Activated T-helper 9 cell treated with anti-CD3 and anti-CD28 coated beads, Interleukin-2, amount 50 U/mL, for 16 hours (primary cell): ENCODE measurements around the gene RPS27A.
"Not testable (repeated sequence)": the region's sequence is repeated elsewhere in the genome, so short reads cannot be mapped to it uniquely, and the experiment has no call there.

Experiments used
- DNase-seq: peaks from one replicate; pipeline ENCODE4 v3.0.0-alpha.2; 2020; ENCODE audit warnings: low read depth

The RPS27A gene

GRCh38 chr2:55232084-55232862 is at the start of gene RPS27A, which contains the start of gene CLHC1:
Gene RPS27A (plus strand): TSS chr2:55232688. CDS start chr2:55232825, 137 bp downstream.
Gene CLHC1 (minus strand): TSS chr2:55232293. CDS start chr2:55222411, 9,882 bp downstream.
- DNase-seq = peak; percentile 88

DNA sequence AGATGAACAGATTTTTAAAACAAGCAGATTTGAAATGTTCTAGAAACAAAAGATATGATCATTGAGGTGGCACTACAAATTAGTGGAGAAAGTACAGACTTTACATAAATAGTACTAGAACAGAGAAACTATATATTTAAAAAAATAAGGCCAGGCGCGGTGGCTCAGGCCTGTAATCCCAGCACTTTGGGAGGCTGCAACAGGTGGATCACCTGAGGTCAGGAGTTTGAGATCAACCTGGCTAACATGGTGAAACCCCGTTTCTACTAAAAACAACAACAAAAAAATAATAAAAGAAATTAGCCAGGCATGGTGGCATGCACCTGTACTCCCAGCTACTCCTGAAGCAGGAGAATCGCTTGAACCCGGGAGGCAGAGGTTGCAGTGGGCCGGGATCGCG is 45.7 kb upstream of the RPS27A start:
- DNase-seq = not testable (repeated sequence)

DNA sequence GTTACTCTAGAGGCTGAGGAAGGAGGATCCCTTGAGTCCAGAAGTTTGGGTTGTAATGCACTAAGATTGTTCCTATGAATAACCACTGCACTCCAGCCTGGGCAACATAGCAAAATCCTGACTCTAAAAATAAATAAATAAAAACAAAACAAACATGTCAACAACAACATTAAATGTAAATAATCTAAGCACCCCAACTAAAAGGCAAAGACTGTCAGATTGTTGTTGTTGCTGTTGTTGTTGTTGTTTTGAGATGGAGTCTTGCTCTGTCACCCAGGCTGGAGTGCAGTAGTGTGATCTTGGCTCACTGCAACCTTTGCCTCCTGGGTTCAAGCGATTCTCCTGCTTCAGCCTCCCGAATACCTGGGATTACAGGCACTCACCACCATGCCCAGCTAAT is 40.6 kb upstream of the RPS27A start:
- DNase-seq = not testable (repeated sequence)

DNA sequence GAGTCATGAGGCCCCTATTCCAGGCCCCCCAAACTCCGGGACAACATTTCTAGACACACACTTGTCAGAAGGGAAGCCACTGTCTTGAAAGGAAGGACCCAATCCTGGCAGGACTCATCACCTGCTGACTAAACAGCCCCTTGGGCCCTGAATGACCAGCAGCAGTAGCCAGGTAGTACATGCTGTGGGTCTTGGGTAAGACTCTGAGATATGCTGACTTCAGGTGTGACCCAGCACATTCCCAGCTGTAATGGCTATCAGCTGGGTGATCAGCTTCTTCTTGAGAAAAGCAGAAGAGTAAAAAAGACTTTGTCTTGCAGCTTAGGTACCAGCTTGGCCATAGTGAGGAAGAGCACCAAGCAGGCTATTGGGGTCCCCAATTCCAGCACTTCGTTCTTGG is 36.0 kb upstream of the RPS27A start:
- no peak for DNase-seq

GRCh38 chr2:55200416-55200815 is 32.1 kb upstream of the RPS27A start:
- DNase-seq = no peak

GRCh38 chr2:55204536-55204935 is 28.0 kb upstream of the RPS27A start:
- no peak for DNase-seq

GRCh38 chr2:55204950-55205349 is 27.5 kb upstream of the RPS27A start:
- no peak for DNase-seq

- no peak for DNase-seq
Measured at GRCh38 chr2:55213822-55214221, 18.7 kb upstream of the RPS27A start.

GRCh38 chr2:55223958-55224760 is 8.3 kb upstream of the RPS27A start:
- no peak for DNase-seq

DNA sequence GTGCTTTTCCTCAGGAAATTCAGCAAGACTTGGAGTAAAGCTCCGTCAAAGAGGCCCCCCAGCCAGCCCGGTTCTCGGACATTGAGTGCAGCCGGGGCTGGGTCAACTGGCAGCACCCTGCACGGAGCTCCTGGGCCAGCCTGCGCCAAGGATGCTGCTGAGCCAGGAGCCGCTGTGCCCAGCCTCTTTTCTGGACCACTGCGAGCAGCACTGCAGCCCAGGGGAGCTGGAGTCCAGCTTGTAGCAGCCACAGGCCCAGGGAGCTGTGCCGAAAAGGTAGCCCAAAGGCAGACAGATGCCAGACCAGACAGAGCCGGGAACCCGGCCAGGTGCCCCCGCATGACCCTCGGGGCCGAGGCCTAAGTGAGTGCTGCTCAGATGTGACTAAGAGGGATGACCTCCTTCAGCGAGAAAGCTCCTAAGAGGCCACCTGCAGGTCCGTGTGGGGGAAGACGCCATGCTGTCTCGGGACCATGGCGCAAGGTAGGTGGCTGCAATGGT is 7.7 kb upstream of the RPS27A start:
- no peak for DNase-seq

DNA sequence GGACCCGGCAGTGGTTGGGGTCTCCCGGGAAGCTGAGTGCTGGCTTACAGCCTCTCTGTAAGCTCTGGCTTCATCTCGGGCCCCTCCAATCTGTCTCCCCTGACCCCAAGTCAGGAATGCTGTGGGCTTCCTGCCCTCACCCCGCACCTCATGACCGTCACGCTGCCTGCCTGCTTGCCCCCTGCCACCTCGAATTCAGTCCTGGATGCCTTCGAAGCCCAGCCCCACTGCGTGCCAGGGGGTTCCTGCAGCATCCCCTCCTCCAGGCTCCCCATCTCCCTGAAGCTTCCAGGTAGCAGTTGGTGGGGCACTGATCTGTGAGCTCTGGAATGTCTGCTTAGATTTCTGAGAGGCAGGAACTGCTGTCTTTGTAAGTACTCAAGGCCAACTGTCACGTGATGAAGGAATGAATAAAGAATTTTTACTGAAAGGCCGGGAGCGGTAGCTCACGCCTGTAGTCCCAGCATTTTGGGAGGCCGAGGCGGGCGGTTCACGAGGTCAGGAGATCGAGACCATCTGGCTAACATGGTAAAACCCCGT is 6.9 kb upstream of the RPS27A start:
- DNase-seq = no peak

DNA sequence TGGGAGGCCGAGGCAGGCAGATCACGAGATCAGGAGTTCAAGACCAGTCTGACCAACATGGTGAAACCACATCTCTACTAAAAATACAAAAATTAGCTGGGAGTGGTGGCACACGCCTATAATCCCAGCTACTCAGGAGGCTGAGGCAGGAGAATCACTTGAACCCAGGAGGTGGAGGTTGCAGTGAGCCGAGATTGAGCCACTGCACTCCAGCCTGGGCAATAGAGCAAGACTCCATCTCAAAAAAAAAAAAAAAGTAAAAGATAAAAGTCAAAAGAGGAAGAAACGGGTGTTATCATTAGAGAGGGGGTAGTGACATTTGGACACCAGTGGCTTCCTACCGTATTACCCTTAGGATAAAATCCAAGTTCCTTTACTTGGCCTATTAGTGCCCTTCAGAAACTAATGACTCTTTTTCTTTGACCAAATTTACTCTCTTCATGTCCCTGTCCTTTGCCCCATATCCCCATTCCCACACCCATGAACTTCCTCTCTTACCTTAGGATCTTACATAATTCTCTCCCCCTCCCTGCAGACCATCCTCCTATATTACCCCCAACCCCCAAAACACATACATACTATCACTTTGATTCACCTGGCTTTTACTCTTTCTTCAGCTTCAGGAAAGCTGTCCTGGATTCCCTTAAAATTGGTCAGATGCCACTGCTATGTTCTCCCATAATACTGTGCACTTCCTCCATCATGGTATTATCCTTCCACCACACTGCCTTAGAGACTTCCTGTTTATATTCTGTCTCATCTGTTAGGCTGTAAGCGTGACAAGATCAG is 4.9 kb upstream of the RPS27A start:
- DNase-seq = not testable (repeated sequence)

DNA sequence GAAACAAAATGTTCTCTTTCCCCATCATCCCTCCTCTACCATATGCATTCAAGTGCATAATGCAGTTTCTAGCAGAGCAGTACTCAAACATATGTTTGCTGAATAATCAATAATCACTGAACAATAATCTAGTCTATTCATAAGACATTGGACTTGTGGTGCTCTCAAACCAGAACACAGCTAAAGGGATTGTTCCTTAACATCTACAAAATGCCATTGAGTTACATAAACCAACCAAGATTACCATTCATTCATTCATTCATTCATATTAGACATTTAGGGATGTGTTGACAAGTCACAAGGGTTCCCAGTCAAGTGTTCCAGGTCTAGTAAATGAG is 4.3 kb upstream of the RPS27A start:
- no peak for DNase-seq

- no peak for DNase-seq
Measured at GRCh38 chr2:55229221-55229620, 3.3 kb upstream of the RPS27A start.

- no peak for DNase-seq
Measured at GRCh38 chr2:55230551-55230950, 1.9 kb upstream of the RPS27A start.

- DNase-seq = no peak
Measured at GRCh38 chr2:55231546-55232083, 873 bp upstream of the RPS27A start.

- DNase-seq = peak; percentile 45
Measured at GRCh38 chr2:55232863-55233657, 572 bp downstream of the RPS27A start.

DNA sequence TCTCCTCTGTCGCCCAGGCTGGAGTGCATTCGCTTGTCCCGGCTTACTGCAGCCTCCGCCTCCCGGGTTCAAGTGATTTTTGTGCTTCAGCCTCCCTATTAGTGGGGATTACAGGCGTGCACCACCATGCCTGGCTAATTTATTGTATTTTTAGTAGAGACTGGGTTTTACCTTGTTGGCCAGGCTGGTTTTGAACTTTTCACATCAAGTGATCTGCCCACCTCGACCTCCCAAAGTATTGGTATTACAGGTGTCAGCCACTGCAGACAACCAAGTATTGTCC is 1.1 kb downstream of the RPS27A start:
- DNase-seq = no peak

GRCh38 chr2:55235724-55236538 is 3.4 kb downstream of the RPS27A start:
- DNase-seq = no peak

DNA sequence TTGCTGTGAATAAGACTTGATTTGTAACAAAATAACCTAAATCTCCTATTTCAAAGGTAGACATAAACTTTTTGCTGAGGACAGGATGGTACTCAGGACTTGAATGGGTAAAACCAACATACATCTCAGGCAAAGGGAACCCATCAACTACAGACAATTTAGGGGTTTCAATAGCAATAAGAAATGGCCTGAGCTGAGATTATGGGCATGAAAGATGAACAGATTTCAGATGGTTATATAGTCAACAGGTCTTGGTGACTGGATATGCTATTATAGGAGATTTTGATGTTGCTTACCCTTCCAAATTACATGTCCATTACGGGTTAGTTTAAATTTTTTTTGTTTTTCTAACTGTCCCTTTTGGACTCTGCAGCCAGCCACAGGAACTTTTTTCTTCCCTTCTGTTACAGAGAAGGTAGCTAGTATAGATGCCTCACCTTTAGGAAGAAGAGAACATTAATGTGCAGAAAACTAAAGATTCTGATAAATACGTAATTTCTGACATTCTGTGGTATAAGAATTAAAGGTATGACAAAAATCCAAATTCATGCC is 4.6 kb downstream of the RPS27A start:
- DNase-seq = no peak
